Cardiac fibroblast (primary cell): ENCODE measurements around the gene MRPS22.

ENCODE experiments used
- DNase-seq, 2 donors: peaks; one replicate each; pipeline versions ENCODE4 v3.0.0 to v3.0.0-alpha.2; 2010; ENCODE audit warnings: low read depth in 2 of 2
- H3K4me3 ChIP-seq, 2 donors: replicated peaks in 1 of 2; 1 replicate in 1 of 2; 2 replicates in 1 of 2; pipeline ENCODE4 v1.5.1; 2011; ENCODE audit warnings: low read depth in 2 of 2, low read length in 2 of 2, mild to moderate bottlenecking in 2 of 2, moderate library complexity in 1 of 2
- CTCF ChIP-seq: IDR thresholded peaks from one replicate; pipeline ENCODE4 v1.5.1; 2011; ENCODE audit warnings: low read depth, mild to moderate bottlenecking, low read length, inconsistent platforms

The MRPS22 gene

GRCh38 chr3:139301183-139301582 lies 42.6 kb upstream of the MRPS22 start:
- no peak for TF ChIP-seq CTCF
- H3K4me3 ChIP-seq: no peak overlapping the region
- DNase-seq: peak; percentile 43

- no peak for TF ChIP-seq CTCF
- H3K4me3 ChIP-seq: no peak overlapping the region
- DNase-seq: no peak
Observed at GRCh38 chr3:139301654-139302053, 42.2 kb upstream of the MRPS22 start.

- no peak overlapping the region for H3K4me3 ChIP-seq
- DNase-seq: peak; percentile 98 to 99
Observed at GRCh38 chr3:139302084-139302800, 41.6 kb upstream of the MRPS22 start.

GRCh38 chr3:139302801-139303113 lies 41.1 kb upstream of the MRPS22 start:
- H3K4me3 ChIP-seq: no peak overlapping the region
- DNase-seq: no peak

More at GRCh38 chr3:139302084-139302800, 41.6 kb upstream of the MRPS22 start:
- TF ChIP-seq CTCF: no peak

GRCh38 chr3:139303216-139303615 lies 40.6 kb upstream of the MRPS22 start:
- TF ChIP-seq CTCF: no peak
- H3K4me3 ChIP-seq: no peak overlapping the region
- DNase-seq: no peak

More at GRCh38 chr3:139302801-139303113, 41.1 kb upstream of the MRPS22 start:
- TF ChIP-seq CTCF: no peak

- no peak for TF ChIP-seq CTCF
- peak in 1 of 2 donors; percentile 30 for DNase-seq
- no peak overlapping the region for H3K4me3 ChIP-seq
Observed at GRCh38 chr3:139304383-139304782, 39.4 kb upstream of the MRPS22 start.

- no peak for TF ChIP-seq CTCF
- no peak for DNase-seq
- H3K4me3 ChIP-seq: no peak overlapping the region
Observed at GRCh38 chr3:139306078-139306477, 37.7 kb upstream of the MRPS22 start.
